ENCODE data around the gene ARHGAP31.
"Not testable (repeated sequence)": the region's sequence is repeated elsewhere in the genome, so short reads cannot be mapped to it uniquely, and the experiment has no call there.

The ARHGAP31 gene

DNA sequence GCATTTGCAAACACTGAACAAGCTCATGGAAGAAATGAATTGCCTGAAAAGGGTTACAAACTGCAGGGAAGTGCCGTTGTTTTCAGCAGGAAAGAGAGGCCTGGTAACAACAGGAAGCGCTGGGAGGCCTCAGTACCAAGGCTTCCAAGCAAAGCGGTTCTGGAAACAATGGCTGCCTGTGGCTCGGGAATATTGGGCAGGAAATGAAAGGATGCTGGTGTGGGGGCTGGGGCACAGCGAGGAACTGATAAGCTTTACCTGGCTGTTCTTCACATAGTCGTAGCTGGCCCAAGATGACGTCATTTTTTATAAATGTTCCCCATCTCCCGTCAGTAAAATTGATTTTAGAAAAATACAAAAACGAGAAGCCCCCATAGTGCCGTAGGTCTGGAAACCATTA is 55.9 kb downstream of the ARHGAP31 start:
- FAIRE-seq = no peak

GRCh38 chr3:119351581-119351980 is 57.4 kb downstream of the ARHGAP31 start:
- FAIRE-seq (no peak), DNase-seq (ENCODE audit: low spot score) (no peak)

More for the DNA sequence above, 55.9 kb downstream of the ARHGAP31 start:
- DNase-seq (ENCODE audit: low spot score) = no peak

DNA sequence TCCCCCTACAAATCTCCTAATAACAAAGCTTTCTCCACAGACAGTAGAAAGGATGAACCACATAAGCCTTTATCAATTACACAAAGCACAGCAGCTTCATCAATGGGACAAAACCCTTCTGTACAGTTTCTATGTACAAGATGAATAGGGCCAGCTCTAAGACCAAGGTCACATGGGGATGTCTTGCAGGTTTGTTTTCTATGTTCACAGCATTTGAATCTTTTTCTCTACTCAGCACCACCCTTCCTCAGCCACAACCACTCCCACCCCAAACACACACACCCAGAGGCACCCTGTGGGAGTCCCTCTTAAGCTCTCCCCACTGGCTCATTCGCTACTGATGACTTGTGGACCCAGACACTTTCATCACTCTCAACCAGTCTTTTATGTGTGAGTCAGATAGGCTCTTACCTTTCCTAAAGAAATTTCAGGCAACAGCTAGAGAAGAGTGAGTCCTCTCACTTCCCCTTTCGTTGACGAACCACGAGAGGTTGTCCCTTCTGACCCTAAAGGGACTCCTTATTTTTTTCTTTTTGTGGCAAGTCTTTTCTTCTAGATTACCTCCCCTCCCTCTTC is 57.9 kb downstream of the ARHGAP31 start:
- no peak for FAIRE-seq
- no peak for DNase-seq (ENCODE audit: low spot score)

DNA sequence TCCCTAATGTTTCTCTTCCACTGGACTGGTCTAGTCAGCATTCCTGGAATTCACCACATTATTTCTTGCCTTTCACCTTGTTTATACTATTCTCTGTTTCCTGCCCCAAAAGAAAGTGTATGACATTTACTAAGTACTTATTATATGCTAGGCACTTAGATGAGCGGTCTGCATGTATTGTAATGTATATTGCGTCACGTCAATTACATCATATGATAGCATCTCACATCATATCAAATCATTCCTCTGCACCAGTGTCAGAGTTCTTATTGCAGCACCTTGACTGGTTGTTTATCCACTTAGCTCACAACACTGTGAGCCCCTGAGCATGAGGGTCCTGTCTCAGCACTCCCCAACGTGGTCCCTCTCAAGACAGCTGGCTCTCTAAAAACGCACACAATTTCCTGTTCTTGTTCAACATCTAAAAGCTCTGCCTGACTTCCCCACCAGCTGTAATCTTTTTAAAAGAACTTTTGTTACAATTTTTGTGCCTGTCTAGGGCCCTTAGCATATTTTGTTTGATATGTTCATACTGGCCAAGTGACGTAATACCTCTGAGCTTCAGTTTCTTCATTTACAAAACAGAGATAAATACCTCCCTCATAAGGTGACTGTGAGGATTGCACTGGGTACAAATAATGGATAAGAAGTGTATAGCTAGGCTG is 58.8 kb downstream of the ARHGAP31 start:
- FAIRE-seq = no peak
- DNase-seq (ENCODE audit: low spot score) = no peak

DNA sequence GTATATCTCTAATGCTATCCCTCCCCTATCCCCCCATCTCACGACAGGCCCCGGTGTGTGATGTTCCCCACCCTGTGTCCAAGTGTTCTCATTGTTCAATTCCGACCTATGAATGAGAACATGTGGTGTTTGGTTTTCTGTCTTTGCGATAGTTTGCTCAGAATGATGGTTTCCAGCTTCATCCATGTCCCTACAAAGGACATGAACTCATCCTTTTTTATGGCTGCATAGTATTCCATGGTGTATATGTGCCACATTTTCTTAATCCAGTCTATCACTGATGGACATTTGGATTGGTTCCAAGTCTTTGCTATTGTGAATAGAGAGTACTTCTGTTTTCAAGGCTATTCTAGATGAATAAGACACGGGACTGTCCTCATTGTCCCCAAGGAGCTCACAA is 61.4 kb downstream of the ARHGAP31 start:
- not testable (repeated sequence) for FAIRE-seq; DNase-seq (ENCODE audit: low spot score)

DNA sequence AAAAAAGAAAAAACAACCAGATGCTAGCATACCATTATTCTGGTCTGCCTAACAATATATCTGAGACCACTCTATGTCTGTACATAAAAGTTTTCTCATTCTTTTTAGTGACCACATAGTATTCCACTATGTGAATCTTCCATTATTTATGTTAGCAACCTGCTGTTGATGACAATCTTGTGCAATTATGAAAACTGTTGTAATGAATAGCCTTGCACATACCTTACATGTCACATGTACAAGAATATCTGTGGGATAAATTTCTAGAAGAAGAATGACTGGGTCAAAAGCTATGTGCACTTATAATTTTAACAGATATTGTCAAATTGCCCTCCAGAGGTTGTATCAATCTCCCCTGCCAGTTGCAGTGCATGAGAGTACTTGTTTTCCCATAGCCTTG is 62.5 kb downstream of the ARHGAP31 start:
- FAIRE-seq (no peak), DNase-seq (ENCODE audit: low spot score) (no peak)

- FAIRE-seq (no peak), DNase-seq (ENCODE audit: low spot score) (no peak)
Observed at GRCh38 chr3:119357190-119357589, 63.0 kb downstream of the ARHGAP31 start.

DNA sequence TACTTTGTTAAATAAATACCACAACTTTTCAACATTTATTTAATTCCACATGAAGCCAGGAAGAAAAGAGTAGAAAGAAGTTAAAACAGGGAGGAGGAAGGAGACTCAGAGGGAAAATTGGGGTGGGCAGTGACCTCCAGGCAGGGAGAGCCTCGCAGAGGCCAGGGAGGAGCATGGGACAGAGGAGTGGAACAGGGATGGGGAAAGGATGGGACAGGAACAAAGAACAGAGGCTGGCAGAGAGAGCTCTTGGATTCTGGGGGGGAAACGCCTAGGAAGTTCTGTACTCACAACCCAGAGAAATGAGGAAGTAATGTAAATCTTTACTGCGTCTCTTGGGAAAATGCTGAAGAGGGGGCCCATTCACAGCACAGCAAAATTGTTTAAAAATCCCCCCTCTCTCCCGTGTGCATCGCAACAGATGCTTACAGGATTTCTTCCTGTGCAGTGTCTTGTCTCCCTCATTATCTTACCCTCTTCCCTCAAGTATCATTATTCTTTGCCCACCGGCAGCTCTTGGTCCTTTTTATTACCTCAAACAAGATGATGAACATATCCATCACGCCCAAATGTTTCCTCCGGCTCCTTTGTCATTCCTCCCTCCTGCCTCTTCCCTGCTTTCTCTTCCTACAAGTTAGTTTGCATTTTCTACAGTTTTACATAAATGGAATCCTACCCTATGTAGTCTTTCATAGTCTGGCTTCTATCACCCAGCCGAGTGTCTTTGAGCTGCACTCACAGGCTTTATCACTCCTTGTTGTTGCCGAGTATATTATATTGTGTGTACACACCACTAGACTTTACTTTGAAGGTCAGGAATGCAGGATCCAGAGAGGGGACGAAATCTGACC is 65.5 kb downstream of the ARHGAP31 start:
- DNase-seq (ENCODE audit: low spot score) (no peak), FAIRE-seq (no peak)

DNA sequence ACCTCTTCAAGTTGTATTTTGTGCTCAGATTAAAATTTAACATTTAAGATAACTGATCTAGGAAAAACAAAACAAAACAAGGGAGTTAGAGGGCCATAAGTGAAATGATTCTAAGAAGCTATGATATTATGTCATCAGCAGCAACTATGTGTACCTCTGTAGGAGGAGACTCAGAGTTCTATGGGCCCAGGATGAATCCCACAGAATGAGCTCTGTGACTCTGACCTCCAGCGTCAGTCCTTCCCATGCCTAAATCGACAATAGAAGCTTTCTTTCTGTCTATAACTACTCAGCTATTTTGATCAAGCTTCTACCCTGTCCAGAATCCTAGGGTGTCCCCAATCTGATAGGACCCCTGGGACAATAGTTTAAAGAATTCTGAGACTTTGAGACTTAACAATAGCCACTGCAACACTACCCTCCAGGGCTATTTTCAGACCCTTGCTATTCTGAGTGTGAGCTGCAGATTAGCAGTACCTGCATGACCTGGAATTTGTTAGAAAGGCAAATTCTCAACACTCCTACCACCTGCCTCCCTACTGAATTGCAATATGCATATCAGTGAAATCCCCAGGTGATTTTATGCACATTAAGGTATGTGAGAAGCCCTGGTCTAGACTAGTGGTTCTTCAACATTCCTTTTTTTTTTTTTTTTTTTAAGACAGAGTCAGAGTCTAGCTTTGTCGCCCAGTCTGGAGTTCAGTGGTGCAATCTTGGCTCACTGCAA is 66.7 kb downstream of the ARHGAP31 start:
- FAIRE-seq = no peak
- no peak for DNase-seq (ENCODE audit: low spot score)

DNA sequence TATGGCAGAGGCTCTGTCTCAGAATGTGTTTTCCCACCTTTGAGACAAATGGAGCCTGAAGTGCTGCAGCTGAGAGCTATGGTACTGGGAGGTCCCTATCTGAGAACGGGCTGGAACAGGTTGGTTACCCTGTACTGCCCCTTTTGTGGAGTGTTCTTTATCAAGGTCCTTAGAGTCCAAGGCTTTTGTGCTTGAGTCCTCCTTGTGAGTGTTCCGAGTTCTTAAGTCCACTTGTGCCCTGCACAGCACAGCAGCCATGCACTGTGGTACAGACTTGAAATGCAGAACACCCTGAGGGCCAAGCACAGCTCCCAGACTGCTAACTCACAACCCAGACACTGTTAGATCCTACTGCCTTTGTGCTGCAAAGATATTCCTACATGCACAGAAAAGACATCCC is 67.8 kb downstream of the ARHGAP31 start:
- no peak for FAIRE-seq
- DNase-seq (ENCODE audit: low spot score) = no peak

DNA sequence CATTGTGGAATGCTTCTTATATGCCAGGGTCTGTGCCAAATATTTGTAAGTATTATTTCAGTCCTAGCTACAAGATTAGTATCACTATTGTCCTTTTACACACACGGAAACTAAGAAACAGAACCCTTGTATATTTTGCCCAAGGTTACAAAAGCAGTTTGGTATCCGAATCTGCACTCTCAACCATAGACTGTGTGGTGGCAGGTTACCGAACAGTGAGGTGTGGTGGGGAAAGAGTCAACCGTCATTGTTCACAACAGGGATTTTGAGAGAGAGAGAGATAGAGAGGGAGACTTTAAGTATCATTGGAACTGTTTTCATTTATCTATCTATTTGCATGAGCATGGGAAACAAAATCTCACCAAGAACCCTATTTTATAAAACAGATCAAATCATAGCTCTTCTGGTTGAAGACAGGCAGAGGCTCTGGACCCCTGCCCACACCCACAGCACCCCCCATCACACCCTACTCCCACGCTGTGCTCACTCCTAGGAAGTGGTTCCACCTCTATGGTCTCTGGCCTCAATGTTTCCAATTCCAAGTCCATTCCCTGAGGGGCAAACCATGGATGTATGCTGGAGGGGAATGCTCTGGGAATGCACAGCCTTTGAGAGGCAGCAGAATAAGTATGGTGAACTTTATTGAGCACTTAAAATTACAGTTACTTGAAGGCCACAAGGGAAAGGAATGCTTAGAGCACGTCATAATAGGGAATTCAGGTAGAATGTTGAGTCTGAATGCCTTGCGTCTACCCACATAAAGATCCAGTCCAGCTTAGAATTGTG is 69.0 kb downstream of the ARHGAP31 start:
- FAIRE-seq = no peak
- DNase-seq (ENCODE audit: low spot score) = no peak

DNA sequence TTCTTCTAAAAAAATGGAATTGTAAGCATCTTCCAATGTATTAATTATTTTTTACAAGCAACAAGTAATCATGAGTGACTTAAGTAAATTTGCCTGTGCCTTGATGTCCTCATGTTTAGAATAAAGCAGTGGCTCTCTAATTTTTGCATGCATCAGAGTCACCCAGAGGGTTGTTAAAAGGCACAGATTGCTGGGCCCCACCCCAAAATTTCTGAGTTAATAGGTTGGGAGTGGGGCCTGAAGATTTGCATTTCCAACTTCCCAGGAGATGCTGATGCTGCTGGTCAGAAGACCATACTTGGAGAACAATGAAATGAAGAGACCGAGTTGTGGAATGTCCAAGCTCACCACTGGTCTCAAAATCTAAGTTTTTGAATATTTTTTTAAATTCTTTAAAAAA is 70.2 kb downstream of the ARHGAP31 start:
- FAIRE-seq = no peak
- no peak for DNase-seq (ENCODE audit: low spot score)

GRCh38 chr3:119365418-119365817 is 71.2 kb downstream of the ARHGAP31 start:
- DNase-seq (ENCODE audit: low spot score) = no peak
- no peak for FAIRE-seq

DNA sequence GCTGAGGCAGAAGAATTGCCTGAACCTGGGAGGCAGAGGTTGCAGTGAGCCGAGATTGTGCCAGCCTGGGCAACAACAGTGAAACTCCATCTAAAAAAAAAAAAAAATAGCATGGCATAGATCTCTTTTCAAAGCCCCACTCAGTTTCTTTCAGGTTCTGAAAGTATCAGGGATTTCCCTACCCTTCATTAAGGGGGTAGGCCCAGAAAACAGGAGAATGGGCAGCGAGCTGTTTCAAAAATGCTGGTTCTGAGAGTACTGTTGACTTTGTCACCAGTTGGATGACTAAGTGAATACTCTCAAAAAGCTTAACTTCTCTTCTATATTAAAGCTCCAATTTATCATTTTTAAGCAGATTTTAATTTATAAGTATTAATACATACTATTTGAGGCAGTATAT is 72.8 kb downstream of the ARHGAP31 start:
- DNase-seq (ENCODE audit: low spot score) (no peak), FAIRE-seq (no peak)

- FAIRE-seq (no peak), DNase-seq (ENCODE audit: low spot score) (no peak)
Observed at GRCh38 chr3:119368298-119368697, 74.1 kb downstream of the ARHGAP31 start.

- FAIRE-seq; DNase-seq (ENCODE audit: low spot score): not testable (repeated sequence)
Observed at GRCh38 chr3:119371786-119372185, 77.6 kb downstream of the ARHGAP31 start.

- FAIRE-seq (no peak), DNase-seq (ENCODE audit: low spot score) (no peak)
Observed at GRCh38 chr3:119375106-119375505, 80.9 kb downstream of the ARHGAP31 start.

GRCh38 chr3:119375510-119375909 is 81.3 kb downstream of the ARHGAP31 start:
- FAIRE-seq = no peak
- DNase-seq (ENCODE audit: low spot score) = no peak

DNA sequence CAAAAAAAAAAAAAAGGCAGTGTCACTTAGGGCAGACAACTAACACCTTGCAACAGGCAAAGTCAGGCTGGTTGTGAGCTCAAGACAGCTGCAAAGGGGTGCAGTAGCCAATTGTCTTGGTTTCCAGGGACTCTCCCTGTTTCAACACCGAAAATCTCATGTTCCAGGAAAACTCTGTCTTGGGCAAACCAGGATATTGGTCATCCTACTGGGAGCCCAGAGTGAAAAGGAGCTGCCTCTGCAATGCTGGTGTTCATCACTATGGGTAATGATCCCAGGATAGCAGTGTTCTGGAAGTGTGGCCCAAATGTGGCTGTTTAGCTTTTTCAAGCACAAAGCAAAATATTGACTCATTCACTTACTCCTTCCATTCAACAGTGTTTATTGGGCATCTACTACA is 82.6 kb downstream of the ARHGAP31 start:
- no peak for DNase-seq (ENCODE audit: low spot score)

DNA sequence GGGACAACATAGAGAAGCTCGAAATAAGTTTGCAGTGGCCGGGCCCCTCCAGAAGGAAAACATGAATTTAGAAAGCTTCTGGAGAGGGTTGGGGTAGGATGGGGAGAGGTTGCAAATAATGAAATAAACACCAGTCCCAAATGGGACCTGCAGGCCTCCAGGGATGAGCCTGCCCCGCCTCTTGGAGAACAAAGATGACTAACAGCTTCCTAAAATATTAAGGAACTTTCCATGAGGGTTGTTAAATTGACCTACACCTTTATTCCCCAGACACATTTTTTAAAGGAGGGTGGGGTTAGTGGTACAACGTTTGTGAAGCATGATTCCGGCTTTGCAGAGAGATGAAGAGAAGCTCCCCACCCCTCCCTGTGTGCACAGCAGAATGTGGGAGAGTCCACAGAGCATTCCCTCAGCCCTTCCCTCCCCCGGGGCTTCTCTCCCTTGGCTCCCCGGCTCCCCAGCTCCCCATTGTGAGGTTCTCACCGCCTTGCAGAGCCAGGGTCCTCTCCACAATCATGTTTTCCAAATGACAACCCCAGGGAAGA is 84.1 kb downstream of the ARHGAP31 start:
- no peak for DNase-seq (ENCODE audit: low spot score)
- FAIRE-seq = no peak

More for the DNA sequence above, 82.6 kb downstream of the ARHGAP31 start:
- FAIRE-seq = no peak

DNA sequence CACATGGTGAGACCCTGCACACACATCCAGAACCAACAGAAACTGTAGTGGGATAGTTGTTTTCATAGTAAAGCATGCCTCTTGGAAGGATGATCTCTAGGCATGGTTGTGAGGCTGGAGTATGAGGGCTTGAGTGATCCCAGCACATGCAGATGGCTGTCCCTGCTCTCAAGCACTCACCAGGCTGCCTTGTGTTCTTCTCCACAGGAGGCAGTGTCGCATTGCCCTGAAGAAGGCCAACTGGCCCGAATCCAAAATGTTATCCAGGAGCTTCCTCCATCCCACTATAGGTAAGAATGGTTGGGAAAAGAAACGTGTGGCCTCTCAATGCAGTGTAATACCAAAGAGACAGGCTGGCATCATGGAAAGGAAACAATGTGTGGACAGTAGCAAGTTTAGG is 86.5 kb downstream of the ARHGAP31 start:
- FAIRE-seq = no peak
- no peak for DNase-seq (ENCODE audit: low spot score)
